Spleen (tissue), 7 donors: ENCODE data around the gene NAALADL1.

Experiments used
- POLR2A ChIP-seq, 3 donors: fragments of 450-650 bp; IDR thresholded peaks; one replicate each; pipeline ENCODE4 v1.5.1; 2017; ENCODE audit warnings: antibody characterized with exemption in 3 of 3, mild to moderate bottlenecking in 1 of 3
- TF ChIP-seq, protein P1 (sequence below), 11 experiments: fragments of 200-600 bp in 7 of 11; fragments of 450-650 bp in 4 of 11; sonication (generic) in 4 of 11; IDR thresholded peaks in 8 of 11; conservative IDR thresholded peaks in 3 of 11; 1 replicate in 7 of 11; 2 replicates in 4 of 11; pipeline versions ENCODE4 v1.4.0 to v1.8.0; 2016 to 2021; ENCODE audit warnings: antibody characterized with exemption in 11 of 11, inconsistent platforms in 4 of 11, mild to moderate bottlenecking in 1 of 11
- donor health status: DM: no; HTN: no; CAD: no; lungs with moderate emphysema.
- donor health status: DM: no; HTN: no; CAD: no.
- donor health status: DM: no; HTN: no; CAD: no.

DNA sequence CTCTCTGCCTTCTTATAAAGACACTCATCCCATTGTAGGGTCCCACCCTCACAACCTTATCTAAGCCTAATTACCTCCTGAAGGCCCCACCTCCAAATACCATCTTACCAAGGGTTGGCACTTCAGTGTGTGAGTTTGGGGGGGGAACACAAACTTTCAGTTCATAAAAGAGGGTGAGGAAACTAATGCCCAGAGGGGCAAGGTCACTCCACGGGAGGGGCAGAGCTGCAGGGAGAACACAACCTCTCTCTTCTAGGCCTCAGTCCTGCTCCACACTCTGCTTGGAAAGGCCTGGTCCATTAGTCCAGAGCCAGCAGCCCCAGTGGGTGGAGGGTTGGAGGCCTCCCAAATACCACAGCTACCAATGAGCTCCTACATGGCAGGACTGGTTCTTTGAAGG lies 58.9 kb downstream of the NAALADL1 start:
- TF ChIP-seq, protein P1, sequence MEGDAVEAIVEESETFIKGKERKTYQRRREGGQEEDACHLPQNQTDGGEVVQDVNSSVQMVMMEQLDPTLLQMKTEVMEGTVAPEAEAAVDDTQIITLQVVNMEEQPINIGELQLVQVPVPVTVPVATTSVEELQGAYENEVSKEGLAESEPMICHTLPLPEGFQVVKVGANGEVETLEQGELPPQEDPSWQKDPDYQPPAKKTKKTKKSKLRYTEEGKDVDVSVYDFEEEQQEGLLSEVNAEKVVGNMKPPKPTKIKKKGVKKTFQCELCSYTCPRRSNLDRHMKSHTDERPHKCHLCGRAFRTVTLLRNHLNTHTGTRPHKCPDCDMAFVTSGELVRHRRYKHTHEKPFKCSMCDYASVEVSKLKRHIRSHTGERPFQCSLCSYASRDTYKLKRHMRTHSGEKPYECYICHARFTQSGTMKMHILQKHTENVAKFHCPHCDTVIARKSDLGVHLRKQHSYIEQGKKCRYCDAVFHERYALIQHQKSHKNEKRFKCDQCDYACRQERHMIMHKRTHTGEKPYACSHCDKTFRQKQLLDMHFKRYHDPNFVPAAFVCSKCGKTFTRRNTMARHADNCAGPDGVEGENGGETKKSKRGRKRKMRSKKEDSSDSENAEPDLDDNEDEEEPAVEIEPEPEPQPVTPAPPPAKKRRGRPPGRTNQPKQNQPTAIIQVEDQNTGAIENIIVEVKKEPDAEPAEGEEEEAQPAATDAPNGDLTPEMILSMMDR (IDR thresholded peaks at IDR 0.05 in 8 of 11, conservative IDR thresholded peaks at IDR 0.05 in 3 of 11): no peak
- TF ChIP-seq POLR2A (IDR thresholded peaks at IDR 0.05): no peak
